Fibroblast of villous mesenchyme (primary cell): ENCODE results near the gene RPL13. TPM values are rescaled to one million over a fixed set of nuclear protein-coding genes. Genes with fewer than 3 reads are reported as not detected.

Experiments
- DNase-seq: peaks from one replicate; pipeline ENCODE4 v3.0.0-alpha.2; 2010; ENCODE audit warnings: low read depth
- H3K4me3 ChIP-seq: 2 replicates; pipeline ENCODE4 v1.5.1; 2011; ENCODE audit warnings: low read depth, mild to moderate bottlenecking, low read length
- total RNA-seq: library from RNA; depleted of rRNA; stranded (reverse); fragments of >200 nt; gene quantifications from 2 replicates; pipeline ENCODE4 v1.2.3, GENCODE V29; 2012
- TF ChIP-seq, protein P1 (sequence below): IDR thresholded peaks from 2 replicates; pipeline ENCODE4 v1.5.1; 2012; ENCODE audit warnings: low read depth, mild to moderate bottlenecking, low read length; ENCODE audit not compliant: insufficient read depth

Gene RPL13
- total RNA-seq, 1 donor = 1,832 TPM

DNA sequence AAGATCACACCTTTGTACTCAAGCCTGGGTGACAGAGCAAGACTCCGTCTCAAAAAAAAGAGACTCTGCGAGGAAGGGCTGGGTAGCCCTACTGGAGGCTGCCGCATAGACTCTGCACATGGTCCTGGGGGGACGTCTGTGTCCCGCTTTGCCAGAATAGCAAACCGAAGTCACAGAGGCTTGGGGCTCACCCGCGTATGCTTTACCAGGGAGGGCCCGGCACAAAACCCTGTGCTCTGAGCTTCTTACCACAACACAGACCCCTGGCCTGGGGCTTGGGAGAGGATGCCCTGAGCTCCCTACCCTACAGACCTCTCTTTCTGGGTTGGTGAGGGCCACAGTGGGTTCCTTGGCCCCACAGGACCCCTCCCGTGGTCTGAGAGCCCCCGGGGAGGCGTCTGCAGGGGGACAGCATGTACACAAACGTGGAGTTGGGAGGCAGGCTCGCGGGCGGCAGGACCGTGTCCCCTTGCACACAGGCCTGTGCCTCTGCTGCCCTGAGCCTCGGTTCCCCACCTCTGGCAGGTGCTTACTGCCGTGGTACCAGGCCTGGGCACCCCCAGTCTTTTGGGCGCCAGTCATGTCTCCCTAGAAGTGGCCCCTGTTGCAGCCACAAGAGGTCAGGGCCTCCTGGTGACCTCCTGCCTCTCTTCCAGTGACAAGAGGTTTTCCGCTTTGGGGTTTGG, 28.9 kb downstream of the RPL13 start:
- no peak overlapping the region for H3K4me3 ChIP-seq
- no peak for DNase-seq
- TF ChIP-seq, protein P1, sequence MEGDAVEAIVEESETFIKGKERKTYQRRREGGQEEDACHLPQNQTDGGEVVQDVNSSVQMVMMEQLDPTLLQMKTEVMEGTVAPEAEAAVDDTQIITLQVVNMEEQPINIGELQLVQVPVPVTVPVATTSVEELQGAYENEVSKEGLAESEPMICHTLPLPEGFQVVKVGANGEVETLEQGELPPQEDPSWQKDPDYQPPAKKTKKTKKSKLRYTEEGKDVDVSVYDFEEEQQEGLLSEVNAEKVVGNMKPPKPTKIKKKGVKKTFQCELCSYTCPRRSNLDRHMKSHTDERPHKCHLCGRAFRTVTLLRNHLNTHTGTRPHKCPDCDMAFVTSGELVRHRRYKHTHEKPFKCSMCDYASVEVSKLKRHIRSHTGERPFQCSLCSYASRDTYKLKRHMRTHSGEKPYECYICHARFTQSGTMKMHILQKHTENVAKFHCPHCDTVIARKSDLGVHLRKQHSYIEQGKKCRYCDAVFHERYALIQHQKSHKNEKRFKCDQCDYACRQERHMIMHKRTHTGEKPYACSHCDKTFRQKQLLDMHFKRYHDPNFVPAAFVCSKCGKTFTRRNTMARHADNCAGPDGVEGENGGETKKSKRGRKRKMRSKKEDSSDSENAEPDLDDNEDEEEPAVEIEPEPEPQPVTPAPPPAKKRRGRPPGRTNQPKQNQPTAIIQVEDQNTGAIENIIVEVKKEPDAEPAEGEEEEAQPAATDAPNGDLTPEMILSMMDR = no peak

DNA sequence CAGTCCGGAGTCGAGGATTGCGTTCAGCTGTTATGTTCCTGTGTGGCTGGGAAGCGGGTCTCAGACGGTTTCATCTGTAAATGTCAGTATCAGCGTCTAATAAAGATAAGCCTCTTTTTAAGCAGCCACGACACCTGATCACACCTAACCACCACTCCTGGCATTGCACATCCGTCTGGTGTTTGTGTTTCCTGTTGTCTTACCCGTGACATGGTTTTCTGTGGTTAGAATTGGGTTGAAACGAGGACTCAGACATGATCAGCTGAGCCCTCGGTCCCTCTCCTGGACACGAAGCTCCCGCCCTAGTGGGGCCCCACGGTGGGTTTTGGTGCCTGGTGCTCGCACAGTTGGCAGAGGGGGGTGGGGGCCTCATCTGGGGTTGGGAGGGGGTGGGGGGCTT, 33.4 kb downstream of the RPL13 start:
- TF ChIP-seq, protein P1 = no peak
- H3K4me3 ChIP-seq = no peak overlapping the region
- DNase-seq = no peak

DNA sequence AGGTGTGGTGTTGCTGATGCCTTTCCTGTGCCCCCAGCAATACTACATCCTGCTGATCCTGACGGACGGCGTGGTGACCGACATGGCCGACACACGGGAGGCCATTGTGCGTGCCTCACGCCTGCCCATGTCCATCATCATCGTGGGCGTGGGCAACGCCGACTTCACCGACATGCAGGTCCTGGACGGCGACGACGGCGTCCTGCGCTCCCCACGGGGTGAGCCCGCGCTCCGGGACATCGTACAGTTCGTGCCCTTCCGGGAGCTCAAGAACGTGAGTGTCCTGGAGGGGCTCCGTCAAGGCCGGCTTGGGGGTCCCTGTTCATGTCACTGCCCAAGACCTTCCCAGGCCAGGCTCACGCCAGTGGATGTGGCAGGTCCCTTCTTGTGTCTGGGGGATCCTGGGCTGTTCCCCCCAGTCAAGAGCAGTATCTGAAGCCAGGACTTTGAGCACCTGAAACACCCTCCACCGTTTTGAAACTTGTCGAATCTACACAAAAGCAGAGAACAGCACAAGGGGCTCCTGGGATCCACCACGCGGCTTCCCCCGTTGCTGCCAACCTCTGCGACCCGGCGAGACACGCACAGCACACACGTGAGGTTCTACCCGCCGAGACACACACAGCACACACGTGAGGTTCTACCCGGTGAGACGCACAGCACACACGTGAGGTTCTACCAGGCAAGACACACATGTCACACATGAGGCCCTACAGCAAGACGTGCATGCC, 35.0 kb downstream of the RPL13 start:
- TF ChIP-seq, protein P1 = no peak
- DNase-seq = no peak
- H3K4me3 ChIP-seq = no peak overlapping the region

DNA sequence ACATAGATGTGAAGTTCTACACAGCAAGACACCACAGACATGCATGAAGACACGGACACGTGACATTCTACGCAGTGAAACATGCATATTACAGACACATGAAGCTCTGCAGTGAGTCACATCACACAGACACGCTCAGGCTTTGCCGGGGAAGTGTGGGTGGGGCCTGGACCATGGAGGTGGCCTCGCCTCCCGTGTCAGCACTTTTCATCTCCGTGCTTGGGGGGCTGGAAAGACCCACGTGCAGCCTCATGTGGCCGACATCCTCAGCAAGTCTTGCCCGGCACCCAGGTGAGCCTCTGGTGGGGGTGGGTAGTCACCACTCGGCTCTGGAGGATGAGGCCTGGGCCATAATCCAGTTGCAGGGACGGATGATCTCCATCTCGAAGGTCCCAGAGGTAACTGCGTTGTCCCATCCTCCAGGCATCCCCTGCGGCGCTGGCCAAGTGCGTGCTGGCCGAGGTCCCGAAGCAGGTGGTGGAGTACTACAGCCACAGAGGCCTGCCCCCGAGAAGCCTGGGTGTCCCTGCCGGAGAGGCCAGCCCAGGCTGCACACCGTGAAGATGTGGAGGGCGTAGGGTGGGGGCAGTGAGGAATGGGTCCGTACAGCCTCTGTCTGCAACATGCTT, 35.7 kb downstream of the RPL13 start:
- no peak for DNase-seq
- no peak overlapping the region for H3K4me3 ChIP-seq
- TF ChIP-seq, protein P1 = no peak

DNA sequence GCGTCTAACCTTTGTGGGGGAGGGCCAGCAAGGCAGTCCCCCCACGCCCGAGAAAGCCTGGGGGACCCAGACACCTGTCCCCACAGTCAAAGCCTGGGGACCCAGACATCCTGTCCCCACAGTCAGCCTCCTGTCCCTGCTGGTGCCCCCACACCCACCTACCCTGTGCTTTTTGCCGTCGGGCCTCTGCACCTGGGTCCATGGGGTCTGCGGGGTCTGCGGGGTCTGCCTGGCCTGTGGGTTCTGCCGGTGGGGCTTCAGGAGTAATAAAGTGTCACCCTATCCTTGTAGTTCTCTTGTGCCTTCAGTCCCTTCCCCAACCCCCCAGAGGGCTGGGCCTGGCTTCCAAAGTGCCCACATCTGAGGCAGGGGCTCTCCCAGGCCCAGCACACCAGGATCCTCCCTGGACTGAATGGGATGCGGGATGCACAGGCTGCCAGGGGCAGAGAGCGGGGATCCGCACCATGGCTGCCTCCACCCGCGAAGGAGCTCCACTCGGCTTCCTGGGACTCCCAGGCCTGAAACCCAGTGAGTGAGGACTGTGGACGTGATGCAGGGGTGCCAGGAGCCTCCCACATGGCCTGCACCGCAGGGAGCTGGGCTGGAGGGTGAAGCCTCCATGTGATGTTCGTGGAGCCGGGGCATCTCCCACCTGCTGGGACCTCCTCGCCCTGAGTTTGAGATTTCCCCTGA, 36.6 kb downstream of the RPL13 start:
- DNase-seq = no peak
- H3K4me3 ChIP-seq = no peak overlapping the region
- TF ChIP-seq, protein P1 = no peak

DNA sequence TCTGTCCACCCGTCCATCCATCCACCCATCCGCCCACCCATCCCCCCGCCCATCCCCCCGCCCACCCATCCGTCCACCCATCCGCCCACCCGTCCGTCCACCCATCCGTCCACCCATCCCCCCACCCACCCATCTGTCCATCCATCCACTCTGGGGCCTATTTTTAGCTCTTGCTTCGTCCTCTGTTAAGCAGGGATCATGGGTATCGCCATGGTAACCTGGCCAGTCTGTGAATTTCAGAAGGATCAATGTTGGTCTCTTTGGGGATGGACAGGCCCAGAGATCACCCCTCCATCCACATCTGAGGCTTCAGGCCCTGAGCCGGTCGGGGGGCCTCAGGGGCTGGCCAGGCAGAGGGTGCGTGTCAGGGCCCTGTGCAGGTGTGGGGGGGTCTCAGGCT, 37.7 kb downstream of the RPL13 start:
- no peak for DNase-seq

More for the DNA sequence above, 37.7 kb downstream of the RPL13 start:
- H3K4me3 ChIP-seq = no peak overlapping the region
- TF ChIP-seq, protein P1 = no peak
